GM18868 (cell line): ENCODE results near the gene KCNQ4.

Source experiments
- ATAC-seq: cut with Tn5 transposase; IDR thresholded peaks from one replicate; pipeline ENCODE4 v1.9.1; 2021; ENCODE audit warnings: mild to moderate bottlenecking, moderate library complexity; ENCODE audit not compliant: unreplicated experiment

The KCNQ4 gene

GRCh38 chr1:40818264-40818961 is 34.8 kb downstream of the KCNQ4 start:
- peak; percentile 81 for ATAC-seq

DNA sequence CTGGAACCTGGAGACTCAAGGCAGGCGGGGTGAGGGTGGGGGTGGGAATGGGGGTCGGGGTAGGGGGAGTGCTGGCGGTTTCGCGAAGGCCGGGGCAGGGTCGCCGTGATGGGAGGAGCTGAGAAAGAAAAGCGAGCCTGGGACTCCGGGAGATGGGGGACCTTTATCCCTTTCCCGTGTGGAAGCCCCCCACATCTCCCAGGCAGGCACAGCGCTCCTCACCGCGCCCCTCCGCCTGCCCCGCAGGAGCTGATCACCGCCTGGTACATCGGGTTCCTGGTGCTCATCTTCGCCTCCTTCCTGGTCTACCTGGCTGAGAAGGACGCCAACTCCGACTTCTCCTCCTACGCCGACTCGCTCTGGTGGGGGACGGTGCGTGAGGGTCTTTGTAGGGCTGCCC is 35.5 kb downstream of the KCNQ4 start:
- ATAC-seq: no peak

DNA sequence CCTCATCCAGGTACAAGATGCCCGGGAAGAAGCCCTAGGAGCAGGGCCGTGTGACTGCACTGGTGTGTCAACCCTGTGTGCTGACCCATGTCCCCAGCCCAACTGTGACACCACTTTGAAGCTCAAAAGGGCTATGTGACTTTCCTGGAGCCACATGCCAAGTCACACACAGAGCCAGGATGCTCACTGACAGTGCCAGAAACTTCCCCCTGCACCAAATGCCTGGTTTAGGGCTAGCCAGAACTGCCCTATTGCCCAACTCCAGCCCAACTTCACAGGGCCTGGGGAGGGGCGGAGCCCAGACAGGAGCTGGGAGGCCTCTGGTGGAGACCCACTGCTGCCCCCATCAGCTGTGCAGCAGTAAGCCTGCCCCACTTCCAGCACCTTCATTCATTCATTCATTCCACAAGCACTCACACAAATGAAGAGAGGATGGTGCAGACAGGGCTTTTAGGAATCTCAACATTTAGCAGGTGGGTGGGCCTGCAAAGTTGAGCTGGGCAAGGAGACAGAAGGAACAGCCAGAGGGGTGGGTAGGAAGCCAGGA is 36.7 kb downstream of the KCNQ4 start:
- no peak for ATAC-seq

- no peak for ATAC-seq
These were observed 37.5 kb downstream of the KCNQ4 start for GRCh38 chr1:40820911-40821693.

- ATAC-seq: no peak
These were observed 39.3 kb downstream of the KCNQ4 start for GRCh38 chr1:40822890-40823289.

DNA sequence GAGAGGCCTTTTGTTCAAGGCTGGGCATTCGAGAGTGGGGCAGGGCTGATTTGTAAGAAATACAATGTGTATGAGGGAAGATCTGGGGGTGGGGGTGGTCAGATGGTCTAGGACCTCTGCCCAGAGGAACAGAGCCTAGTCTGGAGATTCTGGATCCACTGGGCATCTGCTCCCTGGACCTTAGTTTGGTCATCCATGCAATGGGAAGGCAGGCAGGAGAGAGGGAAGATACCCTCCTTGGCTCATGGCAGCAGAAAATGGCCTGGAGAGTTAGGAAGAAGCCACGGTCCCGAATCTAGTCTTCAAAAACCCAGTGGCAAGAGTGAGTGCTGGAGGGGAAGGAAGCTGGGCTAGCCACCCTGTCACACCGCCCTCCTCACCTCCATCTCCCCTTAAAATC is 39.8 kb downstream of the KCNQ4 start:
- ATAC-seq: no peak

GRCh38 chr1:40823983-40824382 is 40.4 kb downstream of the KCNQ4 start:
- ATAC-seq: no peak

DNA sequence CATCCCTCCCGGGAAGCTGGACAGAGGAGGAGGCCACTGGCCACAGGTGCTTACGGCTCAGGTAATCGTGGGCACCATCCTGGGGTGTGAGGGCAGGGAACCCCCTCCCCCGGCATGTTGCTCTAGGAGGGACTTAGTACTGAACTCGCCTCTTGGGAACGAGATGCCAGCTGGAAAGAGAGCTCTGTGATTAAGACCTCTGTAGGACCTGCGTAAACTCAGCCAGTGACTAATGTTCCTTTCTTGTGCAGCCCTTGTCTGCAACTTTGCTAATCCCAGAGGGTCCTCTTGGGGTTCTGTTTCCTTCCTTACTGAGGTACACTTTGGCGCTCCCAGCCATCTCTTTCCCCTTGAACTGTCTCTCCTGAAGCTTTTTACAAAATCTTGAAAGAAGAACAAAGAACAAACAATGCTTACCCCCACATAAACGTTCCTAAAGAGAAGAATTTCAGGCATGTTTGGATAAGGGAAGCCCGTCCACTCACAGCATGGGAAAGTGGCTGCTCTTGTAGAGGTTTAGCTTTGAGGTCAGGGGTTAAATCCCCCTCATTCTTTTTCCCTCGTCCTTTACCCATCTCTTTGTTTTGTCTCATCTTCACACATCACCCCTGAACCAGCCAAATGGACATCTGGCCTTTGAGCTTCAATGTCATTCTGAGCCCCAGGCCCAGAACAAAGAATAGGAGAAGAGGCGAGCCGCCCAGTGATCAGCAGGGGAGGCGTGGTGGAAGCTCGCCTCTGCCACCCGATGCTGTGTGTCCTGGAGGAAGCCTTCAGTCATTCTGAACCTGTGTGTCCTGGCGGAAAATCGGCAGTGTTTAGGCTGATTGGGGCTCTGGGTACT is 41.2 kb downstream of the KCNQ4 start:
- no peak for ATAC-seq

- peak; percentile 84 for ATAC-seq
These were observed 41.8 kb downstream of the KCNQ4 start for GRCh38 chr1:40825435-40825788.

DNA sequence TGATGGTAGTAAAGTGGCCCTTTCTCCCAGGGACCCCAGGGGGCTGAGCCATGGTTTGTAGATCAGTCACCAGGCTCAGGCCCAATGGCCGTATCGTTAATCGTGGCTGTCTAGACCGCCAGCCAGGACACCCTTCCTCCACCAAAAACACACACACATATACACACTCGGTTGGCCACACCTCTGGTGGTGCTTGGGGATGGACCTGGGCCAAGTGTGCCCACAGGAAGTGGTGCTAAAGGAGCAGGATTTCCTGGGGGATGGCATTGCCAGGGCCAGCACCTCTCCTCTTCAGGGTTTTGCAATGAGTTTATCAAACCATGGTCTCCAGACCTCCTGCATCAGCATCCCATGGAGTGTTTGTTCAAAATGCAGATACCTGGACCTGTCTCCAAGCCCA is 42.4 kb downstream of the KCNQ4 start:
- ATAC-seq: no peak

DNA sequence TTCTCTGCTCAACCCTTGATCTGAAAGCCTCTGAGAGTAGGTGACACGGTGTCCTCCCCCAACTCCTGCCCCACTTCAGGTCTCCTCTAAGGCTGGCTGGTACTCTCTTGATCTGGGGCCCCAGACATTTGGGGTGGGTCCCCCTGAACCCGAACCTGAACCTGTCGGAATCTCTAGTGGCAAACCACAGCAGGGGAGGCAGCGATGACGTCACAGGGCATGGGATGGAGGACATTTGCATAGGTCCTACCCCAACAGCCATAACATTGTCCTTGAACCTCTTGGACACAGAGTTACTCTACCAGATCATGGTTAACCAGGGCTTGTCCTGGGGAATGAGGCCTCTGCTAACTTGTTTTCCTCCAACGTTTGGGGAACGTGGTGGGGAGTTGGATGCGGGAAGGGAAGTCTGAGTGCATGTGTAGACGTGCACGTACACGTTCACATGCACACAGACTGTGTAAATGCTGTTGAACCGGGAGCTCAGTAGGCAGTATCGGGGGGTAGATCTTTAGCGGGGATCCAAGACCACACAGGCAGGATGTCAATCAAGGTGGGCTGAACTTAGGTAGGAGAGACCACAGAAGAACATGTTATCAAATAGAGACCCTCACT is 46.2 kb downstream of the KCNQ4 start:
- no peak for ATAC-seq

DNA sequence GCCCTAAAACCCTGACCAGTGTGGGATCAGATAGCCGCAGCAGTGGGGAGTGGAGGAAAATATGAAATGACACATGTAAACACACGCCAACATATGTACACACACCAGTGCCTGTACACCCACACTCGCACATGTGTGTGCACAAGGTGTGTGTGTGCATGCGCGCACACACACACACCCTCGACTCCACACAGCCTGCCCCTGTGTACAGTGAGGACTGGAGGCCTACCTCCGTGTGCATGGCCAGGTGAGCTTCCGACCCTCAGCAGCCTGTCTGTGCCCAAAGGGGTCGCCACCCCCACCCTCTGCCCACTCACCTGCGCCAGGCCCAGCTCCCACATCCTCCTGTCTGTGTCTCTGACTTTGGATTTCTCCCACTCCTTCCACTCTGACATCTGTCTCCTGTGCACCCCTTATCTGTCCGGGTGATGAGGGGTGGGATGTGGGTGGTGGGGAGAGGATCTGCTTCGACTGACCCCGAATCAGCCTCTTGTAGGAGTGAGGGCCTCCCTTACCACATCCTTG is 46.9 kb downstream of the KCNQ4 start:
- ATAC-seq: no peak

- ATAC-seq: no peak
These were observed 47.6 kb downstream of the KCNQ4 start for GRCh38 chr1:40831001-40831732.

DNA sequence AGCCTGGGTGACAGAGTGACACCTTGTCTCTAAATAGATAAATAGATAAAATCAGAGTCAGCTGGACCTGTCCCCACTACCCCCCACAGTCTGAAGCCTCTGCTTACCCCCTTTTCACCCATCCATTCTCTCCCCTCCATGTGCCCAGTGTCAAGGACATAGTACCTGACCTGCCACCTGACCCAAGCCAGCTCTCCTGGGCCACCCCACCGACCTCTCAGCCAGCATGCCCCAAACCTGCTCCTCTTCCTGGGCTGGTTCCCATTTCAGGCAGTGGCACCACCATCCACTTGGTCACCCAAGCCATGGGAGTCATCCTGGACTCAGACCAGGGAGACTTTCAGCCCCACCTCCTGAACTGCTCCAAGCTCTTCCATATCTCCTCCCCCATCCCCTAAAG is 50.4 kb downstream of the KCNQ4 start:
- ATAC-seq: no peak

GRCh38 chr1:40834968-40835545 is 51.5 kb downstream of the KCNQ4 start:
- ATAC-seq: no peak

DNA sequence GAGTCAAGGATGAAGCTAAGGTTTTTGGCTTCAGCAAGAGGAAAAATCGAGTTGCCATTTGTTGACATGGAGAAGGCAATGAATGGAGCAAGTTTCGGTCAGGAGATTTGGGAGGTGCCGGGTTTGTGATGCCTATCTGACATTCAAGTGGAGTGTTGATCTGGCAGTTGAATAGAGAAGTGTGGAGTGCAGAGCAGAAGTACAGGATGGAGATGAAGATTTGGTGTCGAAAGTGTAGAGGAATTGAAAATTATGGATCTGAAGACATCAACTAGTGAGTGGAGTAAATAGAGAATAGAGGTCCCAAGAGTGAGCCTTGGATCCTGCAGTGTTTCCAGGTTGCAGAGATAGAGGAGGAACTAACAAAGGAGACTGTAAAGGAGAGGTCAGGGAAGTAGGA is 52.7 kb downstream of the KCNQ4 start:
- no peak for ATAC-seq

DNA sequence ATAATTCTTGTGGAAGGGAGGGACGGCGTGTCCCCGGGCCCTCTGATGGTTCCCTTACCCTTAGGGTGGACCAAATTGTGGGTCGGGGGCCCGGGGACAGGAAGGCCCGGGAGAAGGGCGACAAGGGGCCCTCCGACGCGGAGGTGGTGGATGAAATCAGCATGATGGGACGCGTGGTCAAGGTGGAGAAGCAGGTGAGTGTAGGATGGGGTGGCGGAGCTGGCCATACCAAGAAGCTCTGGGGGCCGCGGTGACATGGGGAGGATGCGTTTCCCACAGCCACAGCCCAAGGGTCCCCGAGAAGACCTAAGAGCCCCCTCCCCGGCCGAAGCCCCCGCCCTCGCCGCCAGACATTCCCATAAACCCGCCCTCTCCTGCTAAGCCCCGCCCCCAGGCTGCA is 54.0 kb downstream of the KCNQ4 start:
- ATAC-seq: no peak

- ATAC-seq: no peak
These were observed 54.7 kb downstream of the KCNQ4 start for GRCh38 chr1:40838045-40838979.
